Esophagus mucosa (tissue), 1 donor: ENCODE data around the gene AP1M1. TPM values are rescaled to one million over a fixed set of nuclear protein-coding genes. Genes with fewer than 3 reads are reported as not detected.
A peak's percentile ranks its signal among the peaks of the same experiment; 100 is the strongest.
"Not testable (repeated sequence)": the region's sequence is repeated elsewhere in the genome, so short reads cannot be mapped to it uniquely, and the experiment has no call there.

Experiments used
- ATAC-seq: fragments of 200-7000 bp; cut with Tn5 transposase; one replicate; pipeline ENCODE4 v1.9.1; 2020
- total RNA-seq: library from RNA; stranded (reverse); gene quantifications from one replicate; pipeline ENCODE4 v1.2.4, GENCODE V29; 2023
- donor health status: DM: yes; HTN: yes; CAD: no.

The AP1M1 gene
- total RNA-seq, 1 donor from 2014 or later, result 37.7 TPM

DNA sequence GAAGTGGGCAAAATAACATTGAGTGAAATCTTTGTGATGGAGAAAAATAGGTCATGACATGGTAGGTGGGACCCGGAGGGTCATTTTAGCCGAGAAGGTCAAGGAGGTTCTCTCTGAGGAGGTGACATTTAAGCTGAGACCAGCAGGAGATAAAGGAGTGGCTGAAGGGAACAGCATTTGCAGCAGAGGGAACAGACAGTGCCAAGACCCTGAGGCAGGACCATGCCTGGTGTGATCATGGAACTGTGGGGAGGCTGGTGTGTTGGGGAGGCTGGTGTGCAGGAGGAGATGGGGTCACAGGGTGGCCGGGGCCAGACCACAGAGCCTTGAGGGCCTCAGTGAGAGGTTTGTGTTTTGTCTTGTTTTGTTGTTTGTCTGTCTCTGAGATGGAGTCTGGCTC lies 67.5 kb downstream of the AP1M1 start:
- ATAC-seq, result no peak

DNA sequence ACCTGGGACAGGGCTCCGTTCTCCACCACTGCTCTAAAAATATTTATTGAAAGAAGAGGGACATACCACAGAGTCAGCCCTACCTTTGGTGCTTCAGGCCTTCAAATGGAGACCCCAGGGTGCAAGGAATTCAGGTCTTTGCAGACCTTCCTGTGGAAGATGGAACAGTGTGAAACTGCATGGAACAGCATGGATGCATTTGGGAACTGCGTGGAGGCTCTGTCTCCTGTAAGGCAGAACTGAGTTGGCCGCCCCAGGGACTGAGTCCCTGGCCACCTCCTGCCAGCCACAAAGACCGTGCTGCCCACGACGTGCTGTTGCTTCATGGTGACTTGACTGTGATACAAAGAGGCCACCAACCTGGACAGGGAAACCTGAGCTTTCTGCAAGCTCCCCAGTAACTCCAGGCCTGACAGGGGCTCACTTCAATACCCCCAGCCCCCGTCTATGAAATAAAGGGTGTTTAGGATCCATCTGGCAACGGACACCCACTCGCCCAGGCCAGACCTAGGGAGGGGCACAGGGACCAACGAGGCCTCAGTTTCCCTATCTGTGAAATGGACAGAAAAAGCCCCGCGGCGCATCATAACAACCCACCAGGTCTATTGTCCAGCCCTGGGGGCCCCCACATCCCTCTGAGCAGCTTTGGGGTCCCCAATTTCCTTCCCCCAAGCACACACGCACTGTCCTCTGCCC lies 68.3 kb downstream of the AP1M1 start:
- ATAC-seq, result no peak

GRCh38 chr19:16266586-16266942 lies 68.9 kb downstream of the AP1M1 start:
- no peak for ATAC-seq

- no peak for ATAC-seq
Measured at GRCh38 chr19:16268676-16269319, 71.1 kb downstream of the AP1M1 start.

- ATAC-seq, result no peak
Measured at GRCh38 chr19:16272945-16273344, 75.2 kb downstream of the AP1M1 start.

DNA sequence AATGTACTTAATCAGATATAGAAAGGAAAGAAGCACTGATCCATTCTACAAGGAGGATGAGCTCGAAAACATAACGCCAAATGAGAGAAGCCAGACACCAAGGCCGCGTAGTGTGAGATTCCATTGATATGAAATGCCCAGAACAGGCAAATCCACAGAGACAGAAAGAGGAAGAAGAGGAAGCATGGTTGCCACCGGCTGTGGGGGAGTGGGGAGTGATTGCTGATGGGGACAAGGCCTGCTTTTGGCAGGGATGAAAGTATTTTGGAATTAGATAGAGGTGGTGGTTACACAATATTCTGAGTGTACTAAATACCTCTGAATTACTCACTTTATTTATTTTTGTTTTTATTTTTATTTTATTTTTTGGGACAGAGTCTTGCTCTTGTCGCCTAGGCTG lies 76.7 kb downstream of the AP1M1 start:
- ATAC-seq, result no peak

DNA sequence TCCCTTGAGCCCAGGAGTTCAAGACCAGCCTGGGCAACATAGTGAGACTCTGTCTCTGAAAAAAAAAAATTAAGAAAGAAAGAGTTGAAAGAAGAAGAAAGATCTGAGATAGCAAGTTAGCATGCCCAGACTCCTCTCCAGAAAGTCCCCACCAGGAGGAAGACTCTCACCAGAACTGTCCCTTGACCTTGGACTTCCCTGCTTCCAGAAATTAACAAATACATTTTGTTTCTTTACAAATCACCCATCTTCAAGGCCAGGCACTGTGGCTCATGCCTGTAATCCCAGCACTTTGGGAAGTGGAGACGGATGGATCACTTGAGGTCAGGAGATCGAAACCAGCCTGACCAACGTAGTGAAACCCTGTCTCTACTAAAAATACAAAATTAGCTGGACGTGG lies 82.6 kb downstream of the AP1M1 start:
- ATAC-seq, result no peak

GRCh38 chr19:16281743-16282142 lies 84.0 kb downstream of the AP1M1 start:
- ATAC-seq, result no peak

DNA sequence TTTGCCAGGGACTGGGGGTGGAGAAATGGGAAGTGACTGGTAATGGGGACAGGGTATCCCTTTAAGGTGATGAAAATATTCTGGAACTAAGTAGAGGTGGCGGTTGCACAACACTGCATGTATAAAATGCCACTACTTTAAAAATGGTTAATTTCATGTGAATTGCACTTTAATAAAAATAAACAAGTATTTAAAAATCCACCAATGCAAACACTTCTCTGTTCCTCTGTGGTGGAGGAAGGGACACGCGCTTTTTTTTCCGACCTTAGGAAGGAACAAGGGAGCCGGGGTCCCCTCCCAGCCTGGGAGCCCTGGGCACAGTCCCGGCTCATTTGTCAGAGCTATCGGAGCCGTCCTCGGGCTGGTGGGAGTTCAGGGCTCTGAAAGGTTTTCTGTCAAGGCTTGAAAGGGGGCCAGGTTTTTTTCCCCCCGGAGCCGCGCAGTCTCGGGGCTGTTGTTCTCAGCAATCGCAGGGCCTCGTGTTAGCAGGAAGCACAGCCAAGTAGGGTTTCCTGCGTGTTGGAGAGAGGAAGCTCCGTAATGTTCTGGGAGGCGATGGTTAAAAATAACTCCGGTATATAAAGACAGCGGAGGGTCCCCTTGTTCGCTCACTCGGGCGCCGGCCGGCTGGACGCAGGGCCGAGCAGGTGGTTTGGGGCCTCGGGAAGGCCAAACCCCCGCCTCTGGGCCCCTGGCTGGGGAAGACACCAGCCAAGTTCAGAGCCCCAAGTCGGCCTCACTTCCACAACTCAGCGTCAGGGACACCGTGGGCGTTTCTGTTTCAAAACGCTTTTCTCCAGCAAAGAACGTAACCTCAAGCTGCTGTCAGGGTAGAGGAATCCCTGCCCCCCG lies 85.7 kb downstream of the AP1M1 start:
- ATAC-seq, result peak; percentile 39

GRCh38 chr19:16284505-16284904 lies 86.8 kb downstream of the AP1M1 start:
- no peak for ATAC-seq

- not testable (repeated sequence) for ATAC-seq
Measured at GRCh38 chr19:16285079-16285478, 87.4 kb downstream of the AP1M1 start.

DNA sequence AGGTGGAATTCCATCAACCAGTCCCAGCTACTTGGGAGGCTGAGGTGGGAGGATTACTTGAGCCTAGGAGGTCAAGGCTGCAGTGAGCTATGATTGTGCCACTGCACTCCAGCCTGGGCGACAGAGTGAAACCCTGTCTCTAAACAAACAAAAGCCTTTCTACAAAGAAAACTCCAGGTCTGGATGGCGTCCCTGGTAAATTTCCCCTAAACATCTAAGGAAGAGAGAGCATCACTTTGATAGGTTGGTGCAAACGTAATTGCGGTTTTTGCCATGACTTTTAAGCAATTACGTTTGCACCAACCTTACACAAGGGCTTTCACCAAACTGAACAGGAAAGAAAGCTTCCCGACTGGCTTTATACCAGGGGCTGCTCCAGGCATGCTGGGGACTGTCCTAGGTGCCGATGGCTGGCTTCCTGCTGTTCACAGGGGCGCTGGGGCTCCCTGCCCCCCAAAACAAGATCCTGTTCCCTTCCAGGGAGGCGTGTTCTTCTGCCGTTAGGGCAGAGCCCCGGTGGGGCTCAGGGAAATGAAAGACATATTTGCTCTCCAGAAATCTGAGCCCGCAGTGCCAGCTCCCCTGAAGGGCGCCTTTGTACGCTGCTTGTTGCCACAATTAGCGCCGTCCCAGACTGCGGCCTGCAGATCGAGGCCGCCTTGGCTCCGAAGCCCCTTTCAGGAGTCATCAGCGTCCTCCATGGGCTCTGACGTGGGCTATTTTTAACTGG lies 88.2 kb downstream of the AP1M1 start:
- ATAC-seq, result no peak

GRCh38 chr19:16288544-16288943 lies 90.8 kb downstream of the AP1M1 start:
- no peak for ATAC-seq

DNA sequence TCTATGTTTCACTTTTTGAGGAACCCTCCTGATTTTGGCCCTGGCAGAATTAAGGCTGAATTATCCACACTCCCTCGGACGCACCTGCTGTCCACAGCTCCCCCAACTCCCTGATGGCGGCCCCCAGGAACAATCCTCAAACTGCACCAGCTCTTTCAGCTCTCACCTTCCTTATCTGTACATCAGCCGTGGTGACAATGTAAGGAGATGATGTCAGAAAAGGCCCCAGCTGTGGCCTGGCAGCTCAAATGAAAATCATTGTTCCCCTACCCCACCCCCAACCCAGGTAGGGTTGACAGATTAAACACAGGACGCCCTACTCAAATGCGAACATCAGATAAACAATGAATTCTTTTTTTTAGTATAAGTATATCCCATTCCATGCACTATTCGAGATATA lies 91.9 kb downstream of the AP1M1 start:
- no peak for ATAC-seq

GRCh38 chr19:16290692-16291091 lies 93.0 kb downstream of the AP1M1 start:
- peak; percentile 20 for ATAC-seq

DNA sequence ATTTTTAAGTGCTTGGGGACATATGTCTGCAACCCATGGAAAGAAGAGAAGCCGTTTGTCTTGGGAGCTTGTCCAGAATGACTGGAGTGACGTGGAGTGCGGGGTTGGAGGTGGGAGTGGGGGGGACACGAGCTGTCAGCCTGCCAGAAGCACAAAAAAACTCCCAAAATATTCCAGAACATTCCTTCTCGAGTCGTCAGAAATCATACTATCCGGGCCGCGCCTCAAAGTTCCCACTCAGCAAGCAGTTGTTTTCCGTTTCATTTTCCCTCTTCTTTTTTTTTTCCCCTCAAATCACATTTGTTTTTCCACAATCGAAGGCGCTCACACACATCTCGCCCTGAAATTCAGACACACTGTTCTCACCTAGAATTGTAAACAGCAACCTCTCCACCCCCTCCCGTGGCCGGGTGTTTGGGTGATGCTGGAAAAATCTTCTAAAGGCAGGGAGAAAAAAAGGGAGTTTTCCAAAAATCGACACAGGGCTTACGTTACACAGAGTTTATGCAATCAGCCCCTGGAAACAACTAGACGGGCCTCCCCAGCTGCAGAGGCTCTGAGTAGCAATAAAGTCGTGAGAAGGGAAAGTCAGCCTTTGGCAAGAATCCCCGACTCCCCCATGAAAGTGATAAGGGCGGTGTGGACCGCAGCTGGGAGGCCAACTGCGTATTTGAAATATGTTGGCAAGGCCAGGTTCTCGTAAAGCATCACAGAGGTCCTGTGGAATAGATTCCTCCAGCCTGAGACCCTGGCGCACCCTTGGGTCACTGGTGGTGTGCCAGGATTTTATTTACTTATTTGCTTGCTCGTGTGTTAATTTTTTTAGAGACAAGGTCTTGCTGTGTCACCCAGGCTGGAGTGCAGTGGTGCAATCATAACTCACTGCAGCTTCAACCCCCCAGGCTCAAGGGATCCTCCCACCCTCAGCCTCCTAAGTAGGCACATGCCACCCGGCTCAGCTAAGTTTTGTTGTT lies 95.7 kb downstream of the AP1M1 start:
- no peak for ATAC-seq

DNA sequence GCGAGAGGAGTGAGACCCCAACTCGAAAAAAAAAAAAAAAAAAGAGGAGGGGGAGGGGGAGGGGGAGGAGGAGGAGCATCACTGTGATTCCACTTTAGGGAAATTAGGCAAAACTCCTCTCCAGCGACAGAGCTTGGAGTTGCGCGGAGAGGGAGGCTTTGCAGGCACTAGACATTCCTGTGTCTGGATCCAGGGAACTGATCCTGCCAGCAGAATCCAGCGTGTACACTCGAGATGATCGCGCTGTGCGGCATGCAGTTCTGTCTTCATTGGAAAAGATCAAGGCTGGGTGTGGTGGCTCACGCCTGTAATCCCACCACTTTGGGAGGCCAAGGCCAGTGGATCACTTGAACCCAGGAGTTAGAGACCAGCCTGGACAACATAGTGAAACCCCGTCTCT lies 97.3 kb downstream of the AP1M1 start:
- ATAC-seq, result no peak
